DMS53 treated with DMSO at 0.1 percent for 48 hours (cell line): ENCODE measurements around the gene SLC51B.
"Not testable (repeated sequence)": the region's sequence is repeated elsewhere in the genome, so short reads cannot be mapped to it uniquely, and the experiment has no call there.

Experiments used
- DNase-seq: peaks from one replicate; lab custom pipeline; 2025; ENCODE audit not compliant: unreplicated experiment; lab: John Stamatoyannopoulos, UW

Gene SLC51B

DNA sequence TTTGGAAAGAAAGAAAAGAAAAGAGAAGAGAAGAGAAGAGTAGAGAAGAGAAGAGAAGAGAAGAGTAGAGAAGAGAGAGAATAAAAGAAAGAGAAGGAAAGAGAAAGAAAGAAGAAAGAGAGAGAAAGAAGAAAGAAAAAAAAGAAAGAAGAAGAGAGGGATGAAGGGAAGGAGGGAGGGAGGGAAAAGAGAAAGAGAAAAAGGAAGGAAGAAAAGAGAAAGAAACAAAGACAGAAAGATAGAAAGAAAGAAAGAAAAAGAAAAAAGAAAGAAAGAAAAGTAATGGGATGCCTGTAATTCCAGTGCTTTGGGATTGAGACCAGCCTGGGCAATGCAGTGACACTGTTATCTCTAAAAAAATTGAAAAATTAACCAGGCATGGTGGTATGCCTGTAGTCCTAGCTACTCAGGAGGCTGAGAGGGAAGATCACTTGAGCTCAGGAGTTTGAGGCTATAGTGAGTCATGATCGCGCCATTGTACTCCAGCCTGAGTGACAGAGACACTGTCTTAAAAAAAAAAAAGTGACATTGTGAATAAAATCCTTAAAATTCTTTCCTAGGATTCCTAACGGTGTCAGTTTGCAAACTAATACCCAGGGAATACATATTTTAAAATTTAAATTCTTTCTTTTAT, 20.9 kb downstream of the SLC51B start:
- no peak for DNase-seq

- no peak for DNase-seq
These were observed 21.6 kb downstream of the SLC51B start for GRCh38 chr15:65066635-65067316.

DNA sequence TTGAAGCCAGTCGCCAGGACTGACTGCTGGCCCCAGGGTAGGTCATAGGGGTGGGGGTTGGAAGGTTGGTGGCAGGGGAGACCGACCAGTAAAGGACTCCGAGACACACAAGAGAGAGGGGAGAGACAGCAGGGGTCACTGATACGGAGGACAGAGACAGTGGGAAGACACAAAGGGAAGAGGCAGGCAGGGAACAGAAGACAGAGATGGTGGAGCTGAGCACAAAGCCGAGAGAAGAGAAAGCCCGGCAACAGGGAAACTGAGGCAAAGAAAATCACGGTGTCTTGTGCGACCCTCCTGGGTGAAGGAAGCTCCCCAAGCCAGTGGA, 22.1 kb downstream of the SLC51B start:
- DNase-seq: no peak

GRCh38 chr15:65067645-65068402, 22.6 kb downstream of the SLC51B start, which contains the start of gene RASL12:
Gene RASL12 (minus strand): TSS chr15:65067991. CDS start chr15:65067835, 156 bp downstream.
- no peak for DNase-seq

GRCh38 chr15:65068403-65068788, 23.2 kb downstream of the SLC51B start:
- no peak for DNase-seq

DNA sequence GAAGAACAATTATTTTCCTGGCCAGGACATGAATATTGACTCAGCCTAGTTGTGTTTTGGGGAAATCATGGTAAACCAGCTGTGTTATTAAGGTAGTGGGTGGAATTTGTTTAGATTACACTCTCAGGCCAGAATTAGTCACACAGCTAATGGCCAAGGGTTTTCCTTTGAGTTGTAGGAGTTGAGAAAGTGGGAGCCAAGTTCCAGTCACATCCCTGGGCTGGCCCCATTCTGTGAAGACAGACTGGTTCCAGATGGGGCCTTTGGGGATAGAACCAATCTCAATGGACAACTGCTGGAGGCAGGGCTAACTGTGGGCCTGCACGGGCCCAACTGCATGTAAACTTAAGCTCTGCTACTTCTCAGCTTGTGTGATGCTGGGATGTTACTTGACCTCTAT, 24.0 kb downstream of the SLC51B start:
- DNase-seq: no peak

- no peak for DNase-seq
These were observed 24.8 kb downstream of the SLC51B start for GRCh38 chr15:65069779-65070546.

DNA sequence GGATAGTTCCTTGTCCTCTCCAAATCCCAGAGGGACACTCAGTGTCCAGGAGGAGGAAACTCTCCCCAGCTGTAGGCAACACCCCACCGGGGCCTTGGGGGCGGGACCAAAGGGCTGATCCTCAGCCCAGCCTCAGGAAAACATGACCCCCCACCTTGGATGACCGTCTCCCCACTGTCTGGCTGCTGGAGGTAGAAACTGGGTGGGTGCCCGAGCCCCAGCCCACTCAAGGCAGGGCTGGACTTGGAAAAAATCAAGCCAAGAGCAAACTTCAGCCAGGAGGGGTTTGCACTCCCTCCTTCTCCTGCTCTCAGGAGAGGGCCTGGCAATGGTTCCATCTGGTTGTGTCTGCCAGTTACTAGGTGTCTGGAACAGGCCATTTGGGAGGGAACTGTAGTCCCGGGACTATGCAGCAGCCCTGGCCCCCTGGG, 26.2 kb downstream of the SLC51B start:
- DNase-seq: no peak

- no peak for DNase-seq
These were observed 26.8 kb downstream of the SLC51B start for GRCh38 chr15:65072027-65072426.

DNA sequence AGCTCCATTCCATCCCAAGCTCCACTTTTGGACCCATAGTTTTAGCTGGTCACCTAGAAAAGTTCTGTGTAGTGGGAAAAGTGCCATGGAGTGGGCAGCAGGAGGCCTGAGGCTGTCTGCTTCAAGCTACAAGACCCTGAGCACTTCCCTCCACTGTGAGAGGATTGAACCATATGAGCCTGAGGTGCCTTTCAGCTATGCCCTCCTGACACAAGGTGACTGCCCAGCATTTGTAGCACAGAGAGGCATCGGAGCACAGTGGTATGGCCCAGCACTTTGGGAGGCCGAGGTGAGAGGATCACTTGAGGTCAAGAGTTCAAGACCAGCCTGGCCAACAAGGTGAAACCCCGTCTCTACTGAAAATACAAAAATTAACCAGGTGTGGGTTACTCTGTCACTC, 27.4 kb downstream of the SLC51B start:
- DNase-seq: no peak

- not testable (repeated sequence) for DNase-seq
These were observed 29.8 kb downstream of the SLC51B start for GRCh38 chr15:65074946-65075345.

DNA sequence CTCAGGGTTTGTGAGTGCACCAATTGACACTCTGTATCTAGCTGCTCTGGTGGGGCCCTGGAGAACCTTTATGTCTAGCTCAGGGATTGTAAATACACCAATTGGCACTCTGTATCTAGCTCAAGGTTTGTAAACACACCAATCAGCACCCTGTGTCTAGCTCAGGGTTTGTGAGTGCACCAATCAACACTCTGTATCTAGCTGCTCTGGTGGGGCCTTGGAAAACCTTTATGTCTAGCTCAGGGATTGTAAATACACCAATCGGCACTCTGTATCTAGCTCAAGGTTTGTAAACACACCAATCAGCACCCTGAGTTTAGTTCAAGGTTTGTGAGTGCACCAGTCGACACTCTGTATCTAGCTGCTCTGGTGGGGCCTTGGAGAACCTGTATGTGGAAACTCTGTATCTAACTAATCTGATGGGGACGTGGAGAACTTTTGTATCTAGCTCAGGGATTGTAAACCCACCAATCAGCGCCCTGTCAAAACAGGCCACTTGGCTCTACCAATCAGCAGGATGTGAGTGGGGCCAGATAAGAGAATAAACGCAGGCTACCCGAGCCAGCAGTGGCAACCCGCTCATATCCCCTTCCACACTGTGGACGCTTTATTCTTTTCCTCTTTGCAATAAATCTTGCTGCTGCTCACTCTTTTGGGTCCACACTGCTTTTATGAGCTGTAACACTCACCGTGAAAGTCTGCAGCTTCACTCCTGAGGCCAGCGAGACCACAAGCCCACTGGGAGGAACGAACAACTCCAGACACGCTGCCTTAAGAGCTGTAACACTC, 30.6 kb downstream of the SLC51B start:
- not testable (repeated sequence) for DNase-seq

DNA sequence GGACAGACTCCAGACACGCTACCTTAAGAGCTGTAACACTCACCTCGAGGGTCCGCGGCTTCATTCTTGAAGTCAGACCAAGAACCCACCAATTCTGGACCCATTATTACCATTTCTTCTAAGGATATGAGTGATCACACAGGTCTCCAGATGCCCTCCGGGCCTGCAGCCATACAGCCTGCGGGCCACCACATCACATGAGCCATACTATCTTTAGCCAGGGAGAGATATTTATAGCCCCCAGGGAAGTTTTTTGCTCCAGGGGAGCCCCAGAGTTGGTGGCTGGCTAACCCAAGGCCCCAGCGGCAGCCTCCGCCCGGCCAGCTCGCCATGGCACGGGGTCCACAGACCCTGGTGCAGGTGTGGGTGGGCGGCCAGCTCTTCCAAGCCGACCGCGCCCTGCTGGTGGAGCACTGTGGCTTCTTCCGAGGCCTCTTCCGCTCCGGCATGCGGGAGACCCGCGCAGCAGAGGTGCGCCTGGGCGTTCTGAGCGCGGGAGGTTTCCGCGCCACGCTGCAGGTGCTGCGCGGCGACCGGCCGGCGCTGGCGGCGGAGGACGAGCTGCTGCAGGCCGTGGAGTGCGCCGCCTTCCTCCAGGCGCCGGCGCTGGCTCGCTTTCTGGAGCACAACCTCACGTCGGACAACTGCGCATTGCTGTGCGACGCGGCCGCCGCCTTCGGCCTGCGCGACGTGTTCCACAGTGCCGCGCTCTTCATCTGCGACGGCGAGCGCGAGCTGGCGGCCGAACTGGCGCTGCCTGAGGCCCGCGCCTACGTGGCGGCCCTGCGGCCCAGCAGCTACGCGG, 31.5 kb downstream of the SLC51B start, which contains the start of gene KBTBD13:
Gene KBTBD13, plus strand, starts transcription at position 261 of the 805 bp plus-strand sequence. Its CDS starts 70 bp downstream, at position 331.
- no peak for DNase-seq

- DNase-seq: no peak
These were observed 32.2 kb downstream of the SLC51B start for GRCh38 chr15:65077291-65077980.

DNA sequence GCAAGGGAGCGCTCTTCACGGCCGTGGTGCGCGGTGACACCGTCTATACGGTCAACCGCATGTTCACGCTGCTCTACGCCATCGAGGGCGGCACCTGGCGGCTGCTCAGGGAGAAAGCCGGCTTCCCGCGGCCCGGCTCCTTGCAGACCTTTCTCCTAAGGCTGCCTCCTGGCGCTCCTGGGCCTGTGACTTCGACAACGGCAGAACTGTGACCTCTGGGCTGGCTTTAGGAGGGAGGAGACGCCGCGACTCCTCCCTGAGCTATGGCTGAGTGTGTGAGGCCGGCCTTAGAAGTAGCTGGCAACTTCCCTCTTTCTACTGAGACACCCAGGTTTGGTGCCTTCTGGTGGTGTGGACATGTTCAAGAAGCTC, 32.8 kb downstream of the SLC51B start:
- peak; percentile 5 for DNase-seq

DNA sequence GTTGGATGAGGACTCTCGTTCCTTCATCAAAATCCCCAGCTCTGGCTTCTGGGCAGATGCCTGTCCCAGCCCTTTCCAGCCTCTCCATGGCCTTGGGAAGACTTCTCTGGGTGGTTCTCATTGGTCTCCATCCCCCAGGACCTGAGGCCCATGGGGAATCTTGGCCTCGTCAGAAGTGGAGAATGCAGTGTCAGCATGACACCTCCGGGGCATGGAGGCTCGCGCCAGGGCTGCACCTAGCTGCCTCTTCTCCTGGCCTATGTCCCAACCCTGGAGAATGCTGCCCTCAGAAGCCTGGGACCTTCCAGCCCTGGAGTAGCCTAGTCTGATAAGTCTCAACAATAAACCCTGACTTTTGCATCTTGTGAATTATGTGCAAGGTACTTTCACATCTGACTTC, 34.4 kb downstream of the SLC51B start:
- no peak for DNase-seq

DNA sequence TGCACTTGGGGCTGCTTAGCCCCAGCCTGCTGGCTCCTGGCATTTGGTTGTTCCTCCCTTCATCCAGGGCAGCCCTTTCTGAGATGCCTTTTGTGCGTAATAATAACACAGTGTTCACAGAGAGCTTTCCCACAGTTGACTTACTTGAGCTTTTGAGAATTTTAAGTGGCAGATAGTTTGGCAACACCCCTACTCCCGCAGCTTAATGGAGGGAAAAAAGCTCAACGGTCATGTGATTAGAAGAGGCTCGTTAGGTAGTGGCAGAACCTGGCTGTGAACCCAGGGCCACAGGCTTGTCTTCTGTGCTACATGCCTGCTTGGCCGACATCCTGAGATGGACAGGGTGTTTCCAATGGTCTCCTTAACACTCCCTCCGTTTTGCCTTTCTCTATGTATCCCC, 36.1 kb downstream of the SLC51B start:
- DNase-seq: no peak

DNA sequence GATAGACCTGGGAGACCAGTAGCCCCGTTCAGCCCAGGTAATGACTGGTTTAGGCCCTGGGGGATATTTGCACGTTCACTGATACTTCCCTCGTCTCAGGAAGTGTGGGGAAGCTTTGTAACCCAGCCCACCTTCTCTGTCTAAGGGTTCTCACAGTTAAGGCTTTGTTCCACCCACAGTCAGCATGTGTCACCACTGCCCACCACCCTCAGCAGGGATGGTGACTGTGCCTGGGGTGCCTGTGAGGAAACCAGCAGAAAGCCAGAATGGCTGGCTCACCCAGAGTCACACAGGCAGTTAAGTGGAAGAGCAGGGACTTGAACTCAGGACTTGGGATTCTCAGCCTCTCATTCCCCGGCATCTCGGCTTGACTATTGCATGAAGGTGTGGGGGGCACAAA, 36.6 kb downstream of the SLC51B start:
- DNase-seq: no peak

GRCh38 chr15:65082303-65082953, 37.2 kb downstream of the SLC51B start:
- DNase-seq: no peak
